Measurements from ENCODE around the gene PLCG2.
"Not testable (repeated sequence)": the region's sequence is repeated elsewhere in the genome, so short reads cannot be mapped to it uniquely, and the experiment has no call there.

PLCG2 gene

DNA sequence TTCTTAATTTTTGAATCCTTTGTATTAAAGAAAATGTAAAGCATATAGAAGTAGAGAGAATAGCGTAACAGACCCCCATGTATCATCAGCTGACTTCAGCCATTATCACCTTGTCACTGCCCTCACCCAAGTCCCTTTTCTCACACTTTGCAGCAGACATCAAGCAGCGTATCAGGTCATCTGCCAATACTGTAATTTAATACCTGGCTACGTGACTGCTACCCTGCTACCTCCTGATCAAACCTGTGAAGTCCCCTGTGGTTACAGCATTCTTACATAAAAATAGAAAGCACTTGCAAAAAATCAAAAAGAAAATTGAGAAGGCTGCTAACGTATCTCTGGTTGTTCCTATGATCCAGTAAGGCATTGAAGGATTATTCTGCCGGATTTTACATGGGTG, 96.4 kb downstream of the PLCG2 start:
- Mint-ChIP-seq H3K36me3 (ENCODE audit: low read depth) (no peaks in the 10 kb centered on the region), H3K4me3 (no peak overlapping the region), H3K4me1 (no peaks in the 10 kb centered on the region), H3K27ac (no peak overlapping the region), H3K9me3 (no peaks in the 10 kb centered on the region), H3K27me3 (ENCODE audit: low read depth) (peaks cover 9% of the 10 kb centered on the region)
- TF ChIP-seq, protein P1, sequence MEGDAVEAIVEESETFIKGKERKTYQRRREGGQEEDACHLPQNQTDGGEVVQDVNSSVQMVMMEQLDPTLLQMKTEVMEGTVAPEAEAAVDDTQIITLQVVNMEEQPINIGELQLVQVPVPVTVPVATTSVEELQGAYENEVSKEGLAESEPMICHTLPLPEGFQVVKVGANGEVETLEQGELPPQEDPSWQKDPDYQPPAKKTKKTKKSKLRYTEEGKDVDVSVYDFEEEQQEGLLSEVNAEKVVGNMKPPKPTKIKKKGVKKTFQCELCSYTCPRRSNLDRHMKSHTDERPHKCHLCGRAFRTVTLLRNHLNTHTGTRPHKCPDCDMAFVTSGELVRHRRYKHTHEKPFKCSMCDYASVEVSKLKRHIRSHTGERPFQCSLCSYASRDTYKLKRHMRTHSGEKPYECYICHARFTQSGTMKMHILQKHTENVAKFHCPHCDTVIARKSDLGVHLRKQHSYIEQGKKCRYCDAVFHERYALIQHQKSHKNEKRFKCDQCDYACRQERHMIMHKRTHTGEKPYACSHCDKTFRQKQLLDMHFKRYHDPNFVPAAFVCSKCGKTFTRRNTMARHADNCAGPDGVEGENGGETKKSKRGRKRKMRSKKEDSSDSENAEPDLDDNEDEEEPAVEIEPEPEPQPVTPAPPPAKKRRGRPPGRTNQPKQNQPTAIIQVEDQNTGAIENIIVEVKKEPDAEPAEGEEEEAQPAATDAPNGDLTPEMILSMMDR (IDR thresholded peaks at IDR 0.05; ENCODE audit: unreplicated experiment in 3 of 3) = no peak

DNA sequence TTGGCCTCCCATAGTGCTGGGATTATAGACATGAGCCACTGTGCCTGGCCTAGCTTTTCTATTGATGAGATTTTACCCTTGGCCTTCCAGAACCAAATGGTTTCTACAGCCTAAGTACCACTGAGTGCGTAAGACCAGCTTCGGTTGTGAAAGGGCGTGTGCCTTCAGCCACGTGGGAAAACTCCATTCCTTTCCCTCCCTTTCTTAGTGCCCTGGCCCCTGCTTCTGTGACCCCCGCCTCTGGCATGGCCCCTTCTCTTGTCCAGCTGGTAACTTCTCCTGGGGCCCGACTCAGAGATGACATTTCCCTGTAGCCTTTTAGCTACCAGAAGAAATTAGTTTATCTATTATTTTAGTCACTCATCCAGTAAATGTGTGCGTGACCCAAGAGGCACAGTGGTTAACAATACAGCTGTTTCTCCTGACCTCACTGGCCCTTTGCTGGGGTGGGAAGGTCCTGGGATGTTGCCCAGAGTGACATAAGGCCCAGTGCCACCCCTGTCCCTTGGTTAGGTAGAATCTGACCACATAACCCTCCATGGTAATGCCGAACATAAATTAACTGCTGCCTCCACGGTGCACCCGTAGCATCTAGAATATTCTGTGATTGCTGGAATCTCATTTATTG, 97.3 kb downstream of the PLCG2 start:
- Mint-ChIP-seq H3K9me3 (no peaks in the 10 kb centered on the region), H3K36me3 (ENCODE audit: low read depth) (no peaks in the 10 kb centered on the region), H3K4me1 (no peaks in the 10 kb centered on the region), H3K27me3 (ENCODE audit: low read depth) (peaks cover 13% of the 10 kb centered on the region), H3K4me3 (no peak overlapping the region), H3K27ac (no peak overlapping the region)
- TF ChIP-seq, protein P1 (IDR thresholded peaks at IDR 0.05; ENCODE audit: unreplicated experiment in 3 of 3) = no peak

DNA sequence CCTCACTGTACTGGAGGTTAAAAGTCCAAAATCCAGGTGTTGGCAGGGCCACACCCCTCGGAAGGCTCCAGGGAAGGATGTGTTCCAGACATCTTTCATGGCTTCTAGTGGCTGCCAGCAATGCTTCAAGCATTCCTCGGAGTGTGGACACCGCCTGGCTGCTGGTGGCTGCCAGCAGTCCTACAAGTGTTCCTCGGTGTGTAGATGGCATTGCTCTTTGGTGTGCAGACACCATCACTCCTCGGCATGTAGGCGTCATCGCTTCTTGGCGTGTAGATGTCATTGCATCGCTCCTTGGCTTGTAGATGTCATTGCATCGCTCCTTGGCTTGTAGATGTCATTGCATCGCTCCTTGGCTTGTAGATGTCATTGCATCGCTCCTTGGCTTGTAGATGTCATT, 98.4 kb downstream of the PLCG2 start:
- not testable (repeated sequence) for H3K36me3 Mint-ChIP-seq (ENCODE audit: low read depth); H3K27me3 Mint-ChIP-seq (ENCODE audit: low read depth); H3K4me3 Mint-ChIP-seq; H3K4me1 Mint-ChIP-seq; H3K9me3 Mint-ChIP-seq; H3K27ac Mint-ChIP-seq

DNA sequence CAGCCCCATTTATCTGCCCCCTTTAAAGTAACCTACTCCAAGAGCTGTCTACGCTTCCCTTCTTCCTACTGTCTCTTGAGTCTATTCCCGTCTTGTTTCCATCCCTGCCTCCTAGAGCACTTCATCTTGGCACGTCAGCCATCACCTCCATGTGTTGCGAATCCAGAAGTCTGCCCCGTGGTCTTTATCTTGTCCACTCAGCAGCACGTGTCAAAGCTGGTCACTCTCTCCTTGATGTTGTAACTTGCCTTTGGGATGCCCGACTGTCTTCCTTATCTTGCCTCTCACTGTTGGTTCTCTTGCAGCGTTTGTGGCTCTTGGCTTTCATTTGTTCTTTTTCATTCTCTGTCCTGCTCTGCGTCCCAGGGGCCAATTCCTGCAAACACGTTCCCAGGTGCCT, 99.4 kb downstream of the PLCG2 start:
- Mint-ChIP-seq H3K9me3 (no peaks in the 10 kb centered on the region), H3K4me3 (no peak overlapping the region)

DNA sequence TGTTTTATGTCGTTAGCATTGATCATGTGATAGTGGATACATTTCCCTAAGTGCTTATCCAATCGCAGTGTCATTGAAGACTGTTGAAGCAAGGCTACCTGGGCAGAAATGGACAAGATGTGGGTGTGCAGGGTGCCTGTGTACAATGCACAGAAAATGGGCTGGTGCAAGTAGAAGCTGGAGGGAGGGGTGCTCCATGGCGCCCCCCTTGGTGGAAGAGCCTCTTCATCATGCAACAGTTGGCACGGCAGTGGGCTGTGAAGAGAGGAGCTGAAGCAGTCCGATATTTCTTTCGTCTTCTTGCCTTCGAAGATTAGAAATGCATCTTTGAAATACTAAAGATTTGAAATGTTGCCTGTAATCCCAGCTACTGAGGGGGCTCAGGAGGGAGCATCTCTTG, 100.5 kb downstream of the PLCG2 start:
- no peak overlapping the region for H3K27ac Mint-ChIP-seq

More for the DNA sequence above, 99.4 kb downstream of the PLCG2 start:
- Mint-ChIP-seq H3K36me3 (ENCODE audit: low read depth) (no peaks in the 10 kb centered on the region), H3K27ac (no peak overlapping the region), H3K27me3 (ENCODE audit: low read depth) (peaks cover 7% of the 10 kb centered on the region), H3K4me1 (no peaks in the 10 kb centered on the region)
- TF ChIP-seq, protein P1 (IDR thresholded peaks at IDR 0.05; ENCODE audit: unreplicated experiment in 3 of 3) = no peak

DNA sequence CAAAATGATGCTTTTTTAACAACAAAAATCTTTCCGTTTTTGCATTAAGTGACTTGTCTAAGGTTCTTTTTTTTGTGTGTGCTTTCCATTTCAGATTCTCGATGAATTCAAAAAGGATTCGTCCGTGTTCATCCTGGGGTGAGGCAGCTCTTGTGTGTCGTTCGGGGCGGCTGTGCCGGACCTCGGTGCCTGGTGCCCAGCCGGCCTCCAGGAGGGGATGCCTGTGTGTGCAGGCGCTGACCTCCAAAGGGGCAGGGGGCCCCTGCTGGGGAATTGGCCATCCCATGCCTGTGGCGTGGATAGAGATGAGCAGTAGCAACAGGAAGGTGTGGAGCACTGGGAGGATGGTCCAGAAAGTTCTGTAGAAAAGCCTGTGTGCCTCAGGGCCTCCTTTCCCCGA, 101.7 kb downstream of the PLCG2 start:
- Mint-ChIP-seq H3K4me3 (no peak overlapping the region), H3K27ac (no peak overlapping the region), H3K36me3 (ENCODE audit: low read depth) (no peaks in the 10 kb centered on the region), H3K27me3 (ENCODE audit: low read depth) (peaks cover 7% of the 10 kb centered on the region), H3K9me3 (peaks cover 6% of the 10 kb centered on the region), H3K4me1 (no peaks in the 10 kb centered on the region)
- TF ChIP-seq, protein P1 (IDR thresholded peaks at IDR 0.05; ENCODE audit: unreplicated experiment in 3 of 3) = no peak

More for the DNA sequence above, 100.5 kb downstream of the PLCG2 start:
- Mint-ChIP-seq H3K9me3 (no peaks in the 10 kb centered on the region), H3K4me1 (no peaks in the 10 kb centered on the region), H3K36me3 (ENCODE audit: low read depth) (no peaks in the 10 kb centered on the region), H3K27me3 (ENCODE audit: low read depth) (peaks cover 7% of the 10 kb centered on the region), H3K4me3 (no peak overlapping the region)
- TF ChIP-seq, protein P1 (IDR thresholded peaks at IDR 0.05; ENCODE audit: unreplicated experiment in 3 of 3) = no peak
